IMR-90 (cell line): ENCODE measurements around the gene ANKRD33B. TPM values are rescaled to one million over a fixed set of nuclear protein-coding genes. Genes with fewer than 3 reads are reported as not detected.

ENCODE experiments used
- ATAC-seq: fragments of 200-7000 bp; cut with Tn5 transposase; 2 replicates; pipeline ENCODE4 v1.9.1; 2020; ENCODE audit warnings: low read depth, mild to moderate bottlenecking, moderate library complexity
- BruUV-seq: library from RNA; stranded (reverse); fragments of 400-500 nt; replicated peaks from 2 replicates; lab custom pipeline; 2021; lab: Mats Ljungman, UMichigan
- CTCF ChIA-PET: fragments of 300-600 bp; formaldehyde crosslinking; extraction: SDS; loops from one replicate; lab custom pipeline; 2021; ENCODE audit warnings: antibody characterized with exemption; lab: Yijun Ruan, JAX
- POLR2A ChIA-PET: fragments of 300-600 bp; sonication (Branson Sonifier 250); formaldehyde crosslinking; loops from one replicate; lab custom pipeline; 2022; ENCODE audit warnings: antibody characterized with exemption; ENCODE audit not compliant: unreplicated experiment; lab: Charles Lee
- DNase-seq: peaks from one replicate; pipeline ENCODE4 v3.0.0; 2013
- H2AFZ ChIP-seq: replicated peaks from 2 replicates; pipeline ENCODE3; 2013; ENCODE audit warnings: low read length, mild to moderate bottlenecking; ENCODE audit not compliant: poor library complexity
- H2AK5ac ChIP-seq: 2 replicates; pipeline ENCODE4 v1.6.1; 2013; ENCODE audit warnings: low read depth, low read length, inconsistent platforms
- H2AK9ac ChIP-seq: replicated peaks from 2 replicates; pipeline ENCODE3; 2013; ENCODE audit warnings: mild to moderate bottlenecking, low read depth, low read length, moderate library complexity; ENCODE audit not compliant: poor library complexity
- H2BK120ac ChIP-seq: 2 replicates; pipeline ENCODE4 v1.6.1; 2013; ENCODE audit warnings: low read depth, low read length, inconsistent platforms
- H2BK15ac ChIP-seq: 3 replicates; pipeline ENCODE4 v1.6.1; 2013; ENCODE audit warnings: low read depth, low read length, inconsistent platforms
- H2BK20ac ChIP-seq: 2 replicates; pipeline ENCODE4 v1.6.1; 2013; ENCODE audit warnings: low read depth, mild to moderate bottlenecking, inconsistent platforms, low read length, moderate library complexity
- H2BK5ac ChIP-seq: 2 replicates; pipeline ENCODE4 v1.6.1; 2013; ENCODE audit warnings: mild to moderate bottlenecking, low read depth, low read length, inconsistent platforms; ENCODE audit not compliant: poor library complexity, severe bottlenecking
- H3K14ac ChIP-seq: replicated peaks from 2 replicates; pipeline ENCODE4 v1.6.1; 2013; ENCODE audit warnings: low read depth, low read length, inconsistent platforms
- H3K18ac ChIP-seq: 2 replicates; pipeline ENCODE4 v1.6.1; 2013; ENCODE audit warnings: low read depth, low read length, control low read depth
- H3K23ac ChIP-seq: 2 replicates; pipeline ENCODE4 v1.6.1; 2013; ENCODE audit warnings: low read depth, low read length, inconsistent platforms
- H3K27ac ChIP-seq: 2 replicates; pipeline ENCODE4 v1.5.1; 2013; ENCODE audit warnings: mild to moderate bottlenecking, control low read depth, low read length; ENCODE audit not compliant: insufficient read depth
- H3K27me3 ChIP-seq: 2 replicates; pipeline ENCODE4 v1.6.1; 2013; ENCODE audit warnings: low read length; ENCODE audit not compliant: control insufficient read depth, insufficient read depth
- H3K36me3 ChIP-seq: 2 replicates; pipeline ENCODE4 v1.6.1; 2013; ENCODE audit warnings: low read length, mixed read lengths; ENCODE audit not compliant: control insufficient read depth, insufficient read depth
- H3K4ac ChIP-seq: 2 replicates; pipeline ENCODE4 v1.6.1; 2013; ENCODE audit warnings: low read depth, low read length, inconsistent platforms
- H3K4me1 ChIP-seq: 2 replicates; pipeline ENCODE4 v1.6.1; 2013; ENCODE audit warnings: low read length, mixed read lengths; ENCODE audit not compliant: control insufficient read depth, insufficient read depth
- H3K4me2 ChIP-seq: 2 replicates; pipeline ENCODE4 v1.6.1; 2013; ENCODE audit warnings: low read depth, mild to moderate bottlenecking, control low read depth, low read length, moderate library complexity
- H3K4me3 ChIP-seq: 2 replicates; pipeline ENCODE4 v1.5.1; 2013; ENCODE audit warnings: low read depth, mild to moderate bottlenecking, control low read depth, low read length, moderate library complexity; ENCODE audit not compliant: insufficient read depth
- H3K56ac ChIP-seq: 2 replicates; pipeline ENCODE4 v1.6.1; 2013; ENCODE audit warnings: low read length, inconsistent platforms; ENCODE audit not compliant: insufficient read depth; ENCODE audit errors: extremely low read depth
- H3K79me1 ChIP-seq, 2 experiments: 2 replicates each; pipeline ENCODE4 v1.6.1; 2013; ENCODE audit warnings: low read length in 2 of 2, inconsistent platforms in 1 of 2, low read depth in 1 of 2
- H3K9ac ChIP-seq: 2 replicates; pipeline ENCODE4 v1.6.1; 2013; ENCODE audit warnings: low read depth, low read length, control low read depth
- H3K9me1 ChIP-seq: 2 replicates; pipeline ENCODE4 v1.6.1; 2013; ENCODE audit warnings: low read length, inconsistent platforms; ENCODE audit not compliant: insufficient read depth
- H3K9me3 ChIP-seq: 2 replicates; pipeline ENCODE4 v1.6.1; 2013; ENCODE audit warnings: low read length; ENCODE audit not compliant: control insufficient read depth, insufficient read depth
- H4K20me1 ChIP-seq: 2 replicates; pipeline ENCODE4 v1.6.1; 2013; ENCODE audit warnings: low read length, inconsistent platforms; ENCODE audit not compliant: insufficient read depth
- H4K5ac ChIP-seq: 2 replicates; pipeline ENCODE4 v1.6.1; 2013; ENCODE audit warnings: mild to moderate bottlenecking, low read depth, low read length, control low read depth
- H4K8ac ChIP-seq, 2 experiments: 2 replicates each; pipeline ENCODE4 v1.6.1; 2013; ENCODE audit warnings: low read depth in 2 of 2, low read length in 2 of 2, control low read depth in 1 of 2, inconsistent platforms in 1 of 2
- H4K91ac ChIP-seq: 2 replicates; pipeline ENCODE4 v1.6.1; 2013; ENCODE audit warnings: low read depth, low read length, inconsistent platforms; ENCODE audit not compliant: insufficient read depth
- CHD1 ChIP-seq: IDR thresholded peaks from 2 replicates; pipeline ENCODE4 v1.6.1; 2012; ENCODE audit warnings: low read depth, low read length, improper control_type of control experiment
- MAFK ChIP-seq: IDR thresholded peaks from 2 replicates; pipeline ENCODE4 v1.6.1; 2012; ENCODE audit warnings: low read depth, low read length, improper control_type of control experiment
- RAD21 ChIP-seq: IDR thresholded peaks from 2 replicates; pipeline ENCODE4 v1.6.1; 2012; ENCODE audit warnings: low read length, improper control_type of control experiment
- SMC3 ChIP-seq: fragments of 150-350 bp; IDR thresholded peaks from 2 replicates; pipeline ENCODE4 v1.6.1; 2016; ENCODE audit warnings: low read depth, mild to moderate bottlenecking, antibody characterized with exemption, low read length, moderate library complexity
- WGBS, 2 experiments: methylation state at CpG; one replicate each; pipeline versions ENCODE4 v1.1.5 to v1.1.7; 2013; ENCODE audit warnings: missing lambda C conversion rate in 2 of 2; ENCODE audit not compliant: insufficient read length in 1 of 2; ENCODE audit errors: extremely low coverage in 2 of 2; 5-methylcytosine and 5-hydroxymethylcytosine counted together
- dilution Hi-C: fragments of 300-500 bp; cut with HindIII; formaldehyde crosslinking; loops from one replicate; pipeline ENCODE4 v1.14.3; 2018; ENCODE audit warnings: low sequenced_read_pairs; ENCODE audit not compliant: unreplicated experiment
- in situ Hi-C: fragments of 300-500 bp; cut with MboI; formaldehyde crosslinking; loops from 3 replicates; pipeline ENCODE4 v1.14.3; 2019; ENCODE audit warnings: low sequenced_read_pairs, inconsistent platforms, mixed read lengths
- intact Hi-C: fragments of 100-400 bp; cut with micrococcal nuclease; formaldehyde crosslinking; loops from 2 replicates; pipeline ENCODE4 v1.10.0; 2022
- polyA plus RNA-seq, 3 experiments: library from polyadenylated mRNA; depleted of rRNA; stranded (reverse); fragments of >200 nt; gene quantifications; 2 replicates each; pipeline ENCODE4 v1.2.3, GENCODE V29; 2012; ENCODE audit warnings: low replicate concordance in 1 of 3
- total RNA-seq: library from RNA; depleted of rRNA; stranded (reverse); fragments of >200 nt; gene quantifications from 2 replicates; pipeline ENCODE4 v1.2.3, GENCODE V29; 2012

ANKRD33B gene
- total and polyA plus RNA-seq, 2 of the 4 experiments (the other 2 are of a cell fraction), result 2.5 to 3.3 TPM

DNA sequence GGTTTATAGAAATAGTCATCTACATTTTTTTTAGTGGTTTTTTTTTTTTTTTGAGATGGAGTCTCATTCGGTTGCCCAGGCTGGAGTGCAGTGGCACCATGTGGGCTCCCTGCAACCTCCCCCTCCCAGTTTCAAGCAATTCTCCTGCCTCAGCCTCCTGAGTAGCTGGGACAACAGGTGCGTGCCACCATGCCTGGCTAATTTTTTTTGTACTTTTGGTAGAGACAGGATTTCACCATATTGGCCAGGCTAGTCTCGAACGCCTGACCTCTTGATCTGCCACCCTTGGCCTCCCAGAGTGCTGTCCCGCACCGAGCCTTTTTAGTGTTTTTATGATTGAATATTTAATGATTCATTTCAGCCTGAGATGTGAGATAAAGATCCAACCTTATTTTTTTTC lies 27.3 kb downstream of the ANKRD33B start:
- intact Hi-C loops, result no loop called here
- Histone ChIP-seq H3K27me3 (no peaks in the 10 kb centered on the region), H3K4me2 (no peak overlapping the region), H3K9me3 (no peaks in the 10 kb centered on the region), H3K56ac (no peak overlapping the region), H4K91ac (no peak overlapping the region), H4K20me1 (peaks cover 34% of the 10 kb centered on the region; the same call in 1 of the 2 replicates), H2BK5ac (no peak overlapping the region), H3K4ac (no peak overlapping the region), H3K9me1 (peaks cover 20% of the 10 kb centered on the region), H3K14ac (no peak overlapping the region), H2AFZ (no peak overlapping the region), H3K27ac (no peak overlapping the region), H3K4me1 (peaks cover 15% of the 10 kb centered on the region), H3K4me3 (no peak overlapping the region), H4K8ac (no peak overlapping the region), H2BK120ac (no peak overlapping the region), H3K23ac (no peak overlapping the region), H4K5ac (no peak overlapping the region), H3K9ac (no peak overlapping the region), H2BK15ac (no peak overlapping the region), H3K79me1 (peaks cover 25 to 65% of the 10 kb centered on the region in 2 experiments), H3K36me3 (peaks cover 1% of the 10 kb centered on the region; the same call in 1 of the 2 replicates), H3K18ac (no peak overlapping the region), H2AK9ac (no peak overlapping the region), H2AK5ac (no peak overlapping the region), H2BK20ac (no peak overlapping the region)
- TF ChIP-seq MAFK (no peak), RAD21 (no peak), CHD1 (no peak), SMC3 (no peak)
- in situ Hi-C loops, result no loop called here
- dilution Hi-C loops, result no loop called here
- ChIA-PET POLR2A (no interaction called here), CTCF (no interaction called here)
- no CpG with 5 or more reads among the region's 6 CpGs for WGBS, 2 experiments
- ATAC-seq (no peak), DNase-seq (no peak)
- no TSS peak for BruUV-seq
